Keratinocyte (primary cell): Measurements from ENCODE around the gene FBXL22.

Source experiments
- EZH2 ChIP-seq: IDR thresholded peaks from one replicate; pipeline ENCODE4 v1.6.1; 2012; ENCODE audit warnings: inconsistent platforms, mild to moderate bottlenecking, low read length, moderate library complexity
- TF ChIP-seq, protein P1 (sequence below), 3 experiments: IDR thresholded peaks in 1 of 3; conservative IDR thresholded peaks in 1 of 3; optimal IDR thresholded peaks in 1 of 3; 2 replicates in 2 of 3; 3 replicates in 1 of 3; pipeline versions ENCODE3 to v1.5.1; 2011; ENCODE audit warnings: low read length in 3 of 3, mild to moderate bottlenecking in 3 of 3, moderate library complexity in 2 of 3, control low read depth in 1 of 3, inconsistent platforms in 1 of 3; ENCODE audit not compliant: insufficient read depth in 2 of 3; ENCODE audit errors: extremely low read depth in 1 of 3

DNA sequence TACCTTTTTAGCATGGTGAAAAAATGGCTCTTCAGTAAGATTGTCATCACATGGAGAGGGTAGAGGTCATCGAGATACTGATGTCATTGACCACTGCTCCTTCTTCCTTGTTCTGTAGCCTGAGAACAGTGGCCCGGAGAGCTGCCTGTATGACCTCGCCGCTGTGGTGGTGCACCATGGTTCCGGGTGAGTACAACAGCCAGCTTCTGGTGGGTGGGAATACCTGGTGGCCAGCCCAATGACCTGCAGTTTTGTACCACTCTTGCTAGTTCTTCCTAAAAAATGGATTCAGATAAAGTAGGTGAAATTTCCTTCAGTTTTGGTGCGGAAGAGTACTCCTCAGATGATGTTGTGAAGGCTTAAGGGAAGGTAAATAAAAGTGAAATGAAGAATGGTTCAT is 8.4 kb upstream of the FBXL22 start:
- TF ChIP-seq, protein P1, sequence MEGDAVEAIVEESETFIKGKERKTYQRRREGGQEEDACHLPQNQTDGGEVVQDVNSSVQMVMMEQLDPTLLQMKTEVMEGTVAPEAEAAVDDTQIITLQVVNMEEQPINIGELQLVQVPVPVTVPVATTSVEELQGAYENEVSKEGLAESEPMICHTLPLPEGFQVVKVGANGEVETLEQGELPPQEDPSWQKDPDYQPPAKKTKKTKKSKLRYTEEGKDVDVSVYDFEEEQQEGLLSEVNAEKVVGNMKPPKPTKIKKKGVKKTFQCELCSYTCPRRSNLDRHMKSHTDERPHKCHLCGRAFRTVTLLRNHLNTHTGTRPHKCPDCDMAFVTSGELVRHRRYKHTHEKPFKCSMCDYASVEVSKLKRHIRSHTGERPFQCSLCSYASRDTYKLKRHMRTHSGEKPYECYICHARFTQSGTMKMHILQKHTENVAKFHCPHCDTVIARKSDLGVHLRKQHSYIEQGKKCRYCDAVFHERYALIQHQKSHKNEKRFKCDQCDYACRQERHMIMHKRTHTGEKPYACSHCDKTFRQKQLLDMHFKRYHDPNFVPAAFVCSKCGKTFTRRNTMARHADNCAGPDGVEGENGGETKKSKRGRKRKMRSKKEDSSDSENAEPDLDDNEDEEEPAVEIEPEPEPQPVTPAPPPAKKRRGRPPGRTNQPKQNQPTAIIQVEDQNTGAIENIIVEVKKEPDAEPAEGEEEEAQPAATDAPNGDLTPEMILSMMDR (optimal IDR thresholded peaks at IDR 0.05 in 1 of 3, IDR thresholded peaks at IDR 0.05 in 1 of 3, conservative IDR thresholded peaks at IDR 0.05 in 1 of 3; ENCODE audit: extremely low read depth in 1 of 3, insufficient read depth in 2 of 3, low read length in 3 of 3): no peak
- TF ChIP-seq EZH2: no peak
